ENCODE data around the gene IL12RB1. TPM values are rescaled to one million over a fixed set of nuclear protein-coding genes. Genes with fewer than 3 reads are reported as not detected.

Gene IL12RB1
- total RNA-seq, 4 donors from 2014 or later, result 0.30 to 0.87 TPM; not detected in 2

- Histone ChIP-seq H3K36me3 (no peaks in the 10 kb centered on the region), H3K27ac (peak overlapping the region; percentile 93), H3K4me3 (peak overlapping the region; percentile 15), H3K27me3 (no peaks in the 10 kb centered on the region), H3K4me1 (peaks cover 83% of the 10 kb centered on the region), H3K9me3 (no peaks in the 10 kb centered on the region)
- no peak for TF ChIP-seq POLR2A (IDR thresholded peaks at IDR 0.05)
- no peak for TF ChIP-seq CTCF (IDR thresholded peaks at IDR 0.05)
- peak in 1 of 3 donors; percentile 13 for TF ChIP-seq POLR2AphosphoS5 (IDR thresholded peaks at IDR 0.05)
- TF ChIP-seq EP300 (IDR thresholded peaks at IDR 0.05), result no peak
- DNase-seq (ENCODE audit: low spot score in 2 of 2), result peak; percentile 93 to 94
- 15% methylated on average over 19 of the region's 21 CpGs for WGBS
Observed at GRCh38 chr19:18021121-18021755, 65.5 kb downstream of the IL12RB1 start.

GRCh38 chr19:18020212-18021085 is 66.3 kb downstream of the IL12RB1 start:
- peak; percentile 91 to 95 for DNase-seq (ENCODE audit: low spot score in 2 of 2)
- Histone ChIP-seq H3K27me3 (no peaks in the 10 kb centered on the region), H3K36me3 (no peaks in the 10 kb centered on the region), H3K4me1 (peaks cover 88% of the 10 kb centered on the region), H3K4me3 (no peak overlapping the region), H3K9me3 (no peaks in the 10 kb centered on the region), H3K27ac (peak overlapping the region; percentile 93)
- WGBS, result 42% methylated on average over 11 of the region's 16 CpGs
- peak; percentile 48 for TF ChIP-seq EP300 (IDR thresholded peaks at IDR 0.05)
- TF ChIP-seq POLR2A (IDR thresholded peaks at IDR 0.05), result no peak
- TF ChIP-seq CTCF (IDR thresholded peaks at IDR 0.05), result peak in 1 of 2 donors; percentile 33
- TF ChIP-seq POLR2AphosphoS5 (IDR thresholded peaks at IDR 0.05), result peak in 1 of 3 donors; percentile 6

- Histone ChIP-seq H3K27me3 (no peaks in the 10 kb centered on the region), H3K9me3 (no peaks in the 10 kb centered on the region), H3K4me1 (peaks cover 79% of the 10 kb centered on the region), H3K4me3 (no peak overlapping the region), H3K36me3 (peaks cover 22% of the 10 kb centered on the region), H3K27ac (peak overlapping the region; percentile 60)
- no peak for DNase-seq (ENCODE audit: low spot score in 2 of 2)
- TF ChIP-seq POLR2AphosphoS5 (IDR thresholded peaks at IDR 0.05), result no peak
- WGBS, result 72% methylated on average over 14 of the region's 15 CpGs
Observed at GRCh38 chr19:18017275-18018083, 69.3 kb downstream of the IL12RB1 start.

GRCh38 chr19:18016209-18016910 is 70.4 kb downstream of the IL12RB1 start:
- H3K4me3 ChIP-seq, result no peak overlapping the region

More at GRCh38 chr19:18016209-18016910, 70.4 kb downstream of the IL12RB1 start:
- Histone ChIP-seq H3K36me3 (peaks cover 32% of the 10 kb centered on the region), H3K4me1 (peaks cover 72% of the 10 kb centered on the region), H3K27ac (peak overlapping the region; percentile 60), H3K9me3 (no peaks in the 10 kb centered on the region), H3K27me3 (no peaks in the 10 kb centered on the region)
- DNase-seq (ENCODE audit: low spot score in 2 of 2), result no peak
- 91% methylated on average over 14 of the region's 14 CpGs for WGBS
- no peak for TF ChIP-seq EP300 (IDR thresholded peaks at IDR 0.05)
- TF ChIP-seq CTCF (IDR thresholded peaks at IDR 0.05), result no peak
- TF ChIP-seq POLR2AphosphoS5 (IDR thresholded peaks at IDR 0.05), result no peak
- TF ChIP-seq POLR2A (IDR thresholded peaks at IDR 0.05), result no peak
